ENCODE data around the gene THYN1.

The THYN1 gene

DNA sequence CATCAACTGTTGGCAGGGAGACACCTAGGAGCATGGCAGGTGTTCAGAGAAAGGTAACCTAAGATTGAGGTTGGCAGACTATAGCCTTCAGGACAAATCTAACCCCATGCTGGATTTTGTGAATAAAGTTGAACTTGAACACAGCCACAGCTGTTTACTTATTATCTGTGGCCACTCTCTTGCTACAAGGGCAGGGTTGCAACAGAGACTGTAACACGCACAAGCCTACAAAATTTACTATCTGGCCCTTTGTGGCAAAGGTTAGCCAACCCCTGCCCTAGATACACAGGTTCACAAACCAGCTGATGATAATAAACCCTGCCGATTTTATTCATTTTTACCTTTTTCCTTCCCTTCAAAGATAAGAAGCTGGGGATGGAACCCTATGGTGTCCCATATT is 2.5 kb downstream of the THYN1 start:
- TF ChIP-seq, protein P1, sequence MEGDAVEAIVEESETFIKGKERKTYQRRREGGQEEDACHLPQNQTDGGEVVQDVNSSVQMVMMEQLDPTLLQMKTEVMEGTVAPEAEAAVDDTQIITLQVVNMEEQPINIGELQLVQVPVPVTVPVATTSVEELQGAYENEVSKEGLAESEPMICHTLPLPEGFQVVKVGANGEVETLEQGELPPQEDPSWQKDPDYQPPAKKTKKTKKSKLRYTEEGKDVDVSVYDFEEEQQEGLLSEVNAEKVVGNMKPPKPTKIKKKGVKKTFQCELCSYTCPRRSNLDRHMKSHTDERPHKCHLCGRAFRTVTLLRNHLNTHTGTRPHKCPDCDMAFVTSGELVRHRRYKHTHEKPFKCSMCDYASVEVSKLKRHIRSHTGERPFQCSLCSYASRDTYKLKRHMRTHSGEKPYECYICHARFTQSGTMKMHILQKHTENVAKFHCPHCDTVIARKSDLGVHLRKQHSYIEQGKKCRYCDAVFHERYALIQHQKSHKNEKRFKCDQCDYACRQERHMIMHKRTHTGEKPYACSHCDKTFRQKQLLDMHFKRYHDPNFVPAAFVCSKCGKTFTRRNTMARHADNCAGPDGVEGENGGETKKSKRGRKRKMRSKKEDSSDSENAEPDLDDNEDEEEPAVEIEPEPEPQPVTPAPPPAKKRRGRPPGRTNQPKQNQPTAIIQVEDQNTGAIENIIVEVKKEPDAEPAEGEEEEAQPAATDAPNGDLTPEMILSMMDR (IDR thresholded peaks at IDR 0.05; ENCODE audit: control extremely low read depth, extremely low read depth, low read depth, missing control alignments) = no peak
- ChIA-PET CTCF (interaction anchor here (1.9 to 5.5 kb wide), 2 partner anchors 10 to 13 kb away, joined by 11 to 46 read pairs; no protein-coding TSS in a partner anchor), POLR2A (no interaction called here)
- no peak for DNase-seq (ENCODE audit: extremely low spot score)

DNA sequence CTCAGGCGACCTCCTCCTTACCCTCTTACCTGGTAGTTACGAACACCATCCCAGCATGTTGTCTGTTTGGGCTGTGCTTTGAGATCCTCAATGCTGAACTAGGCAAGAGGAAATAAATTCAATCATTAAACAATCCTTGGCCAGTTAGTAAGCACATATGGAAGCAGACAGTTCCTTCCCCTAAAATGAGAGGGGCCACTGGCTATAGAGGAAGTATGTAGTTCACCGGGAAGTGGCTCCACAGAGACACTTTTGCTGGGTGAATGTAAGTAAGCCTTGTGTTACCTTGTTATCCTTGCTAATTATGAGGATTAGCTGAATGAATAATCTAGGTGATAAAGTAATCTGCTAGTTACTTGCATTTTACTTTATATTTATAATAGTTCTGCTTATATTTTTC is 2.9 kb downstream of the THYN1 start:
- TF ChIP-seq, protein P1 (IDR thresholded peaks at IDR 0.05; ENCODE audit: control extremely low read depth, extremely low read depth, low read depth, missing control alignments) = no peak
- DNase-seq (ENCODE audit: extremely low spot score) = no peak
- ChIA-PET CTCF (interaction anchor here (1.9 to 5.5 kb wide), 2 partner anchors 10 to 13 kb away, joined by 11 to 46 read pairs; no protein-coding TSS in a partner anchor), POLR2A (no interaction called here)

GRCh38 chr11:134248910-134249480 is 4.2 kb downstream of the THYN1 start:
- TF ChIP-seq, protein P1 (IDR thresholded peaks at IDR 0.05; ENCODE audit: control extremely low read depth, extremely low read depth, low read depth, missing control alignments) = no peak
- DNase-seq (ENCODE audit: extremely low spot score) = no peak
- ChIA-PET CTCF (interaction anchor here (0.8 to 1.2 kb wide), 3 partner anchors 8 to 37 kb away, joined by 3 to 4 read pairs (median 3); no protein-coding TSS in a partner anchor), POLR2A (no interaction called here)

DNA sequence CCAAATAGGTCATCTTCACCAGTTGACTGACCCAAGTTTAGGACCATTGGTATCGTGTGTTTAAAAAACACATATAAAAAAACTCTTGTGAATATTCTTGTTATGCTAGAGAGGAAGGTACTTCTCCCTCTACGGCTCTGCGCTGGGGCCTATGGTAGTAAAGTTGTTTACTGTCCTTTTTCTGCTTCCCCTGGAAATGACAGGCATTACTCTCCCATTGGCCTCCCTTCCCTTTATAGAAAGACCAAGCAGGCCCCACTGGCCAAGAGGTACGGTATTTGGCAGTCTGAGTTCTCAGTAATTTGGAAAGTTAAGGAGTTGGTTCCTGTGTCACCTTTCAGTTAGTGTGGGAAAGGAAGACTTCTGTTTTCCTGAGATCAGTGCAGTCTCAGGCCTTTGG is 6.5 kb downstream of the THYN1 start:
- no peak for DNase-seq (ENCODE audit: extremely low spot score)
- TF ChIP-seq, protein P1 (IDR thresholded peaks at IDR 0.05; ENCODE audit: control extremely low read depth, extremely low read depth, low read depth, missing control alignments) = no peak
- CTCF ChIA-PET = no interaction called here
- POLR2A ChIA-PET = no interaction called here

- DNase-seq (ENCODE audit: extremely low spot score) = no peak
- ChIA-PET POLR2A (no interaction called here), CTCF (interaction anchor here (1.0 to 2.9 kb wide), 2 partner anchors 9 to 12 kb away, joined by 3 to 8 read pairs; no protein-coding TSS in a partner anchor)
- TF ChIP-seq, protein P1 (IDR thresholded peaks at IDR 0.05; ENCODE audit: control extremely low read depth, extremely low read depth, low read depth, missing control alignments) = no peak
Measured at GRCh38 chr11:134246100-134246499, 7.1 kb downstream of the THYN1 start.

- POLR2A ChIA-PET = no interaction called here
- TF ChIP-seq, protein P1 (IDR thresholded peaks at IDR 0.05; ENCODE audit: control extremely low read depth, extremely low read depth, low read depth, missing control alignments) = no peak
- CTCF ChIA-PET = interaction anchor here (0.9 to 2.9 kb wide), 7 partner anchors 8 to 37 kb away, joined by 3 to 13 read pairs (median 8); partner anchors contain the start of genes ACAD8, THYN1 and VPS26B
- no peak for DNase-seq (ENCODE audit: extremely low spot score)
Measured at GRCh38 chr11:134245434-134245833, 7.7 kb downstream of the THYN1 start.

Measured in GM10248 (cell line).